Stimulated activated naive CD4-positive, alpha-beta T cell treated with Interleukin-2 at 50 U/mL for 16 hours (primary cell): ENCODE data around the gene LCN12.

ENCODE experiments used
- DNase-seq: peaks from one replicate; lab custom pipeline; 2025; lab: John Stamatoyannopoulos, UW

The LCN12 gene

DNA sequence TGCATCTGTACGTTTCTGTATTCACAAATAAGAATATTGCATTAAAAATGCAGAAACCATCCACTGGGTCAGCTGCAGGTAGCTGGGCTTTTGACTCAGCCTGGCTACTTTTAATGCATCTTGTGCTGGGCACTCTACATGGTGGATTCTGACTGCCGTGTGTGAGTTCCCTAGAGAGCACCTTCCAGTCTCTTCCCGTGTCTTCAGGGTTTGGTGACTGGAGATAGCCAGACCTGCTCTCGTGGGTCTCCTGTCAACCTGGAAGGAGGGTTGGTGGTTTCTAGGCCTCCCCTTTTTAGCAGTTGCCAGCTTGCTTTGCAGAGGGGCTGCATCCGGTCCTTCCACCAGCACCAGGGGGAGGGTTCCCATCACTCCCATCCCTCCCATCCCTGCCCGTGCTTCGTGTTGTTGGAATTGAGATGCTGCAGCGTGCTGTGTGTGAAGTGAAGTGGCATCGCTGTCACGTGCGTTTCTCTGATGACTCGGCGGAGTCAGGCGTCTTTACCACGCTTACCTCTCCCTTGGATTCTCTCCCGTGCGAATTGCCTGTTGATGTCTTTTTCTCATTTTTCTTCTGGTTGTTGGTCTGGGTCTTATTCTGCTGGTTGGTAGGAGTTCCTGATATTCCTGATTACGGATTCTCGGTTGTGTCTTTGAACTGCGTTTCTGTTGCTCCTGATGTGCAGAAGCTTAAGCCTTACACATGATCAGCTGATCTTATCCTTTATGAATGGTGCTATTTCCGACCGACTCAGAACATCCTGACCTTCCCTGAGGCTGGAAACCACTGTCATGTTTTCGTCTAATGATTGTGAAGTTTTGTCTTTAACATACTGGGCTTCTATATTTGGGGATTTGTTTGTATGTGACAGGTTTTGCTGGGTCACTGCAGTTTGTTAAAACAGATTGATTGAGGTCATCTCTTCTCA is 24.5 kb upstream of the LCN12 start:
- no peak for DNase-seq

DNA sequence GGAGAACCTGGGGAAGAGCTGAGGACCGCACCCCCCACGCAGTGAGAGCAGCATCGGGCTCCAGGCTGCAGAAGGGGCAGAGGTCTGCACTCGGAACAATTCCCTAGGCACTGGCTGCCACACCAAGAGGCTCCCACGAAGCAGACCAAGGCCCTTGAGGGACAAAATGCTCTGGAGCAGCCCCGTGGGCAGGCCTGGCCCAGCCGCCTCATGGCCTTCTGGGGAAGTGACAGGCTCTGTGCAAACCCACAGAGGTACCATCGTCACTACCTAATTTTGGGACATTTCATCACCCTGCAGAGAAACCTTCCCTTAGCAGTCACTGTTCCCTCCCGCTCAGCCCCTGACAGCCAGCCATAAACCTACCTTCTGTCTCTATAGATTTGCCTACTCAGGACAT is 23.5 kb upstream of the LCN12 start:
- no peak for DNase-seq

- no peak for DNase-seq
Observed at GRCh38 chr9:136930014-136930413, 22.1 kb upstream of the LCN12 start.

GRCh38 chr9:136931611-136932130 is 20.4 kb upstream of the LCN12 start:
- no peak for DNase-seq

GRCh38 chr9:136934277-136934676 is 17.8 kb upstream of the LCN12 start:
- DNase-seq: no peak

- no peak for DNase-seq
Observed at GRCh38 chr9:136935651-136936050, 16.4 kb upstream of the LCN12 start.

- no peak for DNase-seq
Observed at GRCh38 chr9:136936645-136937170, 15.4 kb upstream of the LCN12 start.

GRCh38 chr9:136937186-136938001 is 14.7 kb upstream of the LCN12 start:
- no peak for DNase-seq

DNA sequence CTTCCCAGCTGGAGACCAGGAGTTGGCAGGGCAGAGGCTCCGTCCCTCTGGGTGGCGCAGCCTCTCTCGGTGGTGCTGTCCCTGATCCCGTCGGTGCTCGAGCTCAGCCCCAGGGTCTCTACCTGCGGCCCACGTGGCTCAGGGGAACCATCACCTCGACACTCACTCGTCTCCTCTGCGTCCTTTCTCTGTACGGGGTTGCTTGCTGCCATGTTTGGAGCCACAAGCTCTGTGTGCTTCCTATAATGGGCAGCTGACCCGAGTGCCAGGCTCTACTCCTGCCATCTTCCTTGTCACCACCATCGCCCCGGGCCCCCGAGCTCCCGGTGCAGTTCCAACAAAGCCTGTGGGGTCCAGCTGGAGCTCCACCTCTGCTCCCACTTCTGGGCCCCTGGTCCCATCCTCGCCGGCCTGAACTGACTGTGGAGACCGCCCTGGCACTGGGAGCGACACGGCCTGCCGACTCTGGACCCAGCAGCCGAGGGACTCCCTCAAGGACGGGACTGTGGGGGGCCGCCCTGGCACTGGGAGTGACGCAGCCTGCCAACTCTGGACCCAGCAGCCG is 12.6 kb upstream of the LCN12 start:
- no peak for DNase-seq

DNA sequence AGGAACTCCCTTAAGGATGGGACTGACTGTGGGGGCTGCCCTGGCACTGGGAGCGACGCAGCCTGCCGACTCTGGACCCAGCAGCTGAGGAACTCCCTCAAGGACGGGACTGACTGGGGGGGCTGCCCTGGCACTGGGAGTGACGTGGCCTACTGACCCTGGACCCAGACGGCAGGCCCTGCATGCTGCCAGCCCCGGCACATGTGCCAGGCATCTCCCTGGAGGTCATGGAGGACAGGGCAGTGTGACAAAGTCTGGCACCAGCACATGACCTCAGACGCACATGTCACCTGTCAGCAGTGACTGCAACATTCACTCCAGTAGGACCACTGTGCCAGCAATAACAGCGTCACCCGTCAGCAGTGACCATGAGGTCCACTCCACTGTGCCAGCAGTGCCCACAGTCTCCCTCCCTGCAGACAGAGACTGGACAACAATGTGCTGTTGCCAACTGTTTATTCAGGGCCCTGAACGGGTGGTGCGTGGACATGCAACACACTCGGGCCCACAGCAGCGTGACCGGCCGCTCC is 12.0 kb upstream of the LCN12 start:
- no peak for DNase-seq

DNA sequence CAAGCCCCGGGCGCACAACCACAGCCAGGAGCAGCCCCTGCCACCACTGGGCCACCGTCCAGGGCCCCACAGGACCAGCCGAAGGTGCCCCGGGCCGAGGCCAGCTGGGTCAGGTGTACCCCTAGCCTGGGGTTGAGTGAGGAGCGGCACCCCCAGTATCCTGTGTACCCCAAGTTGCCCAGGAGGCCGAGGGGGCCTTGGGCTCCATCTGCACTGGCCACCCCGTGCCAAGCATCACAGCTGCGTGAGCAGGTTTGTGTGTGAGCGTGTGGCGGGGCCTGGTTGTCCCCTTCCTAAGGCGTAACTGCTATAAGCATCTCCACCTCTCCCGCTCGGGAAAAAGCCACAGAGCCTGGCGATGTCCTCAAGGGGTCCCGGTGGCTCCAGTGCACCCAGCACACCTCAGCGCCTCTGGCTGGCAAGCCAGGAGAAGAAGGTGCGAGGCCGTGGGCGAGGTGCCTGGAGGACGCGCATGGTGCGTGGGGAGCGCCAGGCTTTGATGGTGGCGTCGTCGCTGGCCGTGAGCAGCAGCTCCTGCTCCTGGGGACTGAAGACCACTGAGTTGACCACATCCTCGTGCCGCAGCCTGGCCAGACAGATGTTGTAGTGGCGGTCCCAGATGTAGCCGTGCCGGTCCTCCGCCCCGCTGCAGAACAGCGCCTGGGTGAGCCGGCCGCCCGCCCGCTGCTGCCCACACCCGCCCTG is 11.4 kb upstream of the LCN12 start:
- no peak for DNase-seq

DNA sequence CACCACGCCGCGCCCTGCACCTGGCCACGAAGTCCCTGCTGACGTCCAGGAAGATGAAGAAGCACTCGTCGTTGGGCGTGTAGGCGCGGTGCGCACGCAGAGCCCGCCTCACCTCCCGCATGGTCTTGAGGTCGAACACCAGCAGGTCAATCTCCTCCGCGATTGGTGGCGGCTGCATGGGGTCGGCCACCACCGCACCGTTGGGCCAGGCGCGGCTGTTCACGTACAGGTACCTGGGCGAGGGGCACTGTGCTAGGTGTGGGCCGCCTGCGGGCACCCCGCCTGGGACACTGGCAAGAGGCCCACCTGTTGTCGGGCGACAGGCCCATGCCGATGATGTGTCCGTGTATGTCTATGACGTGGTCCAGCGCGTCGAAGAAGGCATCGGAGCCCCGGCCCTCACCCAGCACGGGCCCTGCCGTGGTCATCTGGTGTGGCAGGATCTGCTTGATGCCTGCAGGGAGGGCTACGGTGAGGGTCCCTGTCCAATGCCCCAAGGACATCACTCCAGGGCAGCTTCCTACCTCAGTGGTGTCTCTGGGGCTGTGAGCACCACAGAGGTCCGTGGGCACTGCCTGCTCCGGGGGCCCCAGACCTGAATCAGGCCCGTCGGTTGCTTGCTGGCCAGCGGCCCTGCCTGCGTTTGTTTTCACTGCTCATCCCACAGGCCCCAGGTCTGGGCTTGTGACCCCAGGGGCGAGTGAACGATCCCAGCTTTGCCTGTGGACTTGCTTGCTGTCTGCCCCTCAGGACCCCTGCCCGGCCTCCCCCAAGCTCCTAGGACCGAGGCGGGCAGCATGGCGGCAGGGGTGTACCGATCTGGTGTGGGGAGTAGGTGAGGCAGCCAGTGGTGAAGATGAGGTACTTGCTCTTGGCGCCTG is 10.6 kb upstream of the LCN12 start:
- DNase-seq: no peak

DNA sequence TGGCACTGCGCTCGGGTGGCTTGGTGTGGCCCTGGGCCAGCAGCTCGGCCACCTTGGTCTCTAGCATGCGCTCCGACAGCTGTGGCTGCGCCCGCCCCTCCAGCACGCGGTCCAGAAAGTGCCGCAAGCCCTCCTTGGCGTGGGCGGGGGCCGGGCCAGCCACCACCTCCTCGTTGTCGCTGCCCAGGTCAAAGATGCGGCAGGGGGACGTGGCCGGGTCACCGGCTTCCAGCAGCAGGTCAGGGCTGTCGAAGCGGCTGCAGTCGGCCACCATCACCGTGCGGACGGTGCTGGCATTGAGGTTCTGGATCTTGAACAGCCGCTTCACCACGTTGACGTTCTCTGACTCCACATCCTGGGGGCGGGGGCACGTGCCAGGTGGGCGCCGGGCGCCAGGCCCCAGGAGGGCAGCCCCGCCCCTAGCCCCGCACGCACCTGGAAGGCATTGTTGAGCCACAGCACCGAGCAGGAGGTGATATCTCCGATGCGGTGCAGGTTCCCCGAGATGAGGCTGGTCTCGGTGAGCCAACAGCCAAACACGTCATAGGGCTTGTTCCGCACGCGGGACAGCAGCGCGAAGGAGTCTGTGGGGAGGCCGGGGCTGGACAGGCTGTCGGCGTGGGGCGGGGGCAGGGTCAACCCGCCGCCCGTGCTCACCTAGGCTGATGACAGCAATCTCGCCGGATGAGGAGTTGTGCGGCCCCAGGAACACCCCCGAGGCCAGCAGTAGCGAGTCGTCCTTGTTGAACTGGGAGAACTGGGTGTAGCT is 9.8 kb upstream of the LCN12 start:
- DNase-seq: no peak

GRCh38 chr9:136942881-136943230 is 9.2 kb upstream of the LCN12 start:
- DNase-seq: no peak

GRCh38 chr9:136943291-136944211 is 8.5 kb upstream of the LCN12 start:
- peak; percentile 20 for DNase-seq

DNA sequence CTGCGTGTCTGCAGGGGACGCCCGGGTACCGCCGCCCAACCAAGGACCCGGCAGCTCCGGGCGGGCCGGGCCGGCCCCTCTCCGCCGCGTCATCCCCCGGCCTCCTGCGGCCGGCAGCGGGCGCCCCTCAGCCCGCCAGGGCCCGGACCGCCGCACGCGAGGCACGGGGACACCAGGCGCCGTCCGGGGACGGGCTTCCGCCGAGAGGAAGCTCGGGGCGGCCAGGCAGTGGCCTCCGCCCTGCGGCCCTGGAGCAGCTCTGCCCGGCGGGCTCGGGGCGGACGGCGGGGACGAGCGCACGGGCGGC is 7.9 kb upstream of the LCN12 start:
- DNase-seq: no peak

DNA sequence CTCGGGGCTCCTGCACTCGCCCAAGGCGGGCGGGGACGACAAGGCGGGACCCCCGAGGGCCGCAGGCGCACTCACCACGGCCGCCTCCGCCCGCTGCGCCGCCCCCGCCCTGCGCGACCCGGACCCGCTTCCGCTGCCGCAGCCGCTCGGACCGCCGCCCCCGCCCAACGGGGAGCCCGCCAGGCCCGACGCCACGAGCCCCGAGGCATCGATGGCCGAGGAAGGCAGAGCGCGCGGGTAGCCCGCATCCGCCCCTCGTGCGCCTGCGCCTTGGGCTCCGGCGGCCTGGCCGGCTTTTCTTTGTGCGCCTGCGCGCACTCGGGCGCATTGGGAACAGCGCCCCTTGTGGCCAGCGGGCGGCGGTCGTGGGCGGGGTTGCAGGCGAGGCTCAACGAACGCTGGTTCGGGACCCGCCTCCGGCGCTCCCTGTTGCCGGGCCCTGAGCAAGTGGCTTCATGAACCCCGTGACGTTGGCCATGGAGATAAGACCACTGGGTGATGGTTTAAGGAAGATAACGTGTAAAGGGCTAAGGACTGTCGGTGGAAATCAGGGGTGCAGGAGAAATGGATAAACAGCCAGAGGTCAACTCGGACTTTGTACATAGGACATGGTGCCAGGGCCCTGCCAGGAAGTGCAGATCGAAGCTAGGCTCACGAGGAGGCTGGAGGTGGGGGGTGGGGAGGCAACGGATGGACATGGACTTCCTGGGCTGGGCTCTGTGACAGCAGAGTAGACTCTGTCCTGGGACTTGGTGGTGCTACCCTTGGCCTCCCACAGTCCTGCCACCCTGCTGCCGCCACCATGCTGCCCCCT is 7.3 kb upstream of the LCN12 start, which contains the start of the genes C8G and FBXW5:
TSS of gene C8G (plus strand) at position 725 of the 814 bp plus-strand sequence. CDS start at position 803, 78 bp downstream.
TSS of gene FBXW5 (minus strand) at position 220 of the 814 bp plus-strand sequence. CDS start 655 bp downstream, outside the sequence.
- DNase-seq: peak; percentile 91
